ENCODE results near the gene CHI3L1.
"Not testable (repeated sequence)": the region's sequence is repeated elsewhere in the genome, so short reads cannot be mapped to it uniquely, and the experiment has no call there.

CHI3L1 gene

DNA sequence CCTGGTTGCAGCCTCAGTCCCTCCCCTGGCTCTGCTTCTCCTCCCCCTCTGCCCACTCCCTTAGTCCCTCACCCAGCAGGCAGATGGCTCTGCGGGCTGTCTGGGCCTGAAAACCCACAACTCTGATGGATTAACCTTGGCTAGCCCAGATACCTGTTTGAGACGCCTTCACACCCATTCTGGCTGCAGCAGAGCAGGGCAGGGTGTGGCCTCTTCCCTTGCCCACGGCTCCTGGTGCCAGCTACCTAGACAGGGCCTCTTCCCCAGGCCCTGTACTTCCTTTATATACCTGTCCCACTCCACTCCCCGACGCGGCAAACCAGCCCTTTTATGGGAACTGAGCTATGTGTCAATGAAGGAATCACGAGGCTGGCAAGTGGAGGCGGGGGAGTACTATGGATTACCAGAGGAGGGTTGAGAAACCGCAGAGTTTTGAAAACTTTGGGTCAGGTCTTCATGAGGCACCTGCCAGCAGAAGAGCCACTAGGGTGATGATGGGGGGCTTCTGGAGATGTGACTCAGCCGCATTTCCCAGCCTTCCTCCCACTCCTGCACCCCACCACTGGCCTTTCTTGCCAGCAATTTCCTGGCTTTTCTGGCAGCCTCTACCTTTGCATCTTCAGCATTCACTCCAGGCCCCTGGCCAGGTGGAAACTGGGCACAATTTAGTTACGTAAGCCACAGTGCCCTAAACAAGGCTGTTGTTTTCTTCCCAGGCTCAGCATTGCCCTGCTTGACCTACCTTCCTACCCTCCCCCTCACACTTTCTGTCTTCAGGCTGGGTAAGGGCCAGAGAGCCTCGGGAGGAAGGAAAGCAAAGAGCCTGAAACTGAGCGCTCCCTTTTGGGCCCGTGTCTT lies at the start of gene CHI3L1:
Gene CHI3L1, minus strand, starts transcription at position 259 of the 858 bp plus-strand sequence. Its CDS starts 81 bp downstream, at position 178.
- DNase-seq: peak; percentile 96

DNA sequence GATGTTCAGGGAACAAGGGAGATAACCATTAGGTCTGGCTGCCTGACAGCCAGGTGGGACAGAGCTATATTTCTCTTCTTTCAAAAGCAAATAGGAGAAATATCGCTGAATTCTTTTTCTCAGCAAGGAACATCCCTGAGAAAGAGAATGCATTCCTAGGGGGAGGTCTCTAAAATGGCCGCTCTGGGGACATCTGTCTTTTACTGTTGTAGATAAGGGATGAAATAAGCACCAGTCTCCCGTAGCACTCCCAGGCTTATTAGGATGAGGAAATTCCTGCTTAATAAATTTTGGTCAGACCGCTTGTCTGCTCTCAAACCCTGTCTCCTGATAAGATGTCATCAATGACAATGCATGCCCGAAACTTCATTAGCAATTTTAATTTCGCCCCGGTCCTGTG lies 48.4 kb upstream of the CHI3L1 start:
- not testable (repeated sequence) for DNase-seq

DNA sequence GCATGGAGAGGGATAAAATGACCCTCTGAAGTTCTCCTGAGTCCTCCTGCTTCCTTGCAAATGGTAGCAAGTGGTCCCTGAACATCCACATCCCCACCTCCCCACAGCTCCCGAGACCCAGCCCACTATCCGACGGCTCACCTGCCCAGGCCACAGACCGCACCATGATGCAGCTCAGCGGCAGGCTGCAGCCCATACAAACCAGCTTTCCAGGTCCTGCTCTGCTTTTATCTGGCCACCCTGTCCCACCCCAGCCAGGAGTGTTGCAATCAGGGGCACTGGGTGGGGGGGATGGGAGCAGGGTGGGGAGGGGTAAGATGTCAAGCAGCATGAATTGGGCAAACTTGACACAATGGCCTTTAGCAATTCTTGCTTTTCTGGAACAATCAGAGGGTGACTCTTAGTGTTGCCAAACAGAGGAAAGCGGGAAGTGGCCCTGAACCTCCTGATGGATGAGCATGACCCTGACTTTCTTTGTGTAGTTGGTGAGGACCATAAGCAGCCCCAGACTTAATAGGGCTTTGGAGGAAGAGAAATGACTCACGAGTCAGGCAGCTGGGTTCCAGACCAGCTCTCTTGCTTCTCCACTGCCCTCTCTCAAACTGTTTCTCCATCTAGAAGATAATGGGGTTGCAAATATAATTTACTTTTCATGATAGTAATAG lies 43.1 kb upstream of the CHI3L1 start, which contains the start of gene CHIT1:
Gene CHIT1, minus strand, starts transcription at position 203 of the 665 bp plus-strand sequence. Its CDS starts 37 bp downstream, at position 166.
- DNase-seq: peak; percentile 93

DNA sequence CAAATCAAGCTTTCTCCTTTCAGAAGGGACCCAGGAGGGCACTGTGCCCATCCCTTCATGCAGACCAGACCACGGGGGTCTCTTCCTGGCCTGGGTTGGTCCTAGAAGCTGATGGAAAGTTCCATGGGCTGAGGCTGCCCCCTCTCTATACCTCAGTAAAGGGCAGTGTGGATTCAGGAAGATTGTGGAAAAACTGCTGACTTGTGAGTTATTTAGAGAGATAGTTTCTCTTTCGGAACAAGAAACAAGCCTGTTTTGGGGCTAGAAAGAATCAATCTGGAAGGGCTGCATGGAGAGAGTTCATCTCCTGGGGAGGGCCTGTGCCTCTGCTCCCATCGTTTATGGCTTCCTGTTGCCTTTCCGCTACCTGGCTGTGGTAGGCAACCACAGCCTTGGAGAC lies 42.2 kb upstream of the CHI3L1 start:
- DNase-seq: no peak

DNA sequence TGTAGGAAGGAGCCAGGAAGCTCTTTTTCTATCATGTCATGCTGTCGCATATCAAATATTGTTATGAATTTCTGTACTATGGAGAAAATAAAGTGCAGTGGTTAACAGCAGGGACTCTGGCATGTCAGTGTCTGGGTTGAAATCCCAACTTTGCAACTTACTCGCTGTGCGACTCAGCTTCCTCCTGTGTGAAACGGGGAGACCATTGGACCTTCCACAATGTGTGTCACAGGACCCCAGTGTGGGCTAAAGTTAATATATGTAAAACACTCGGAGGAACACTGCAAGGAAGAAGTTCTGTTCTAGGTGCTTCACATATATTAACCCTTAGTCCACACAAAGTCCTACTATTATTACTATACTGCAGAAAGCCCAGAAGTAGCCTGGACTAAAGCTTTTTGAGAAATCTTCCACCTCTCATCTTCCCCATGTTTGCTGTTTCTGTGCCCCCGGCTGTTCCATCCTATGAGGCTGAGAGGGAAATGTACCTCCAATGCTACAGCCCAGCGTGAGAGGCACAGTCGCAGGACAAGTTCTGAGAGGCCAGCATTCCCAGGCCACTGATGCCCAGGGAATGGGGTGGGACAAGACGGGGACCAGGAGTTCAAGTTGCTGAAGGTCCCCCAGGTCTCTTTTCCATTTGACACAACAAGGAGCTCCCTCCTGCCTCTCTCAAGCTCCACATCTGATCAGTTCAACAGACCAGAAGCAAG lies 41.0 kb upstream of the CHI3L1 start:
- peak; percentile 54 for DNase-seq

DNA sequence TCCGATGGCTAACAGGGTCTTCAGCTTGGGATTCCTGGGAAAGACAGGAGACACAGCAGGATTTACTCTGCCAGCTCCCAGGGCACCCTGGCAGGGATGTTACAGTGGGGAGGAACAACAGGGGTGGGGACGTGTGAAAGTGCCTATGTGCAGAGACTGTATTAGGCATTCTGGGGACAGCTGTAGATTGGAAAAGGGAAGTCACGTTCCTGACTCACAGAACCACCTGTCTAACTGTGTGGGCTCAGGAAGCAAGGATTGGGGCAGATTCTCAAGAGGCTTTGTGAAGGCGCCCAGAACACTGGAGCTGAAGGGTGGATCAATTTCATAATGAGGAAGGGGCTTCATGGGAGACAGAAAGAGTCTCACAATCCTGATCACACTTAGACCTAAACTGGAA lies 38.6 kb upstream of the CHI3L1 start:
- peak; percentile 42 for DNase-seq

DNA sequence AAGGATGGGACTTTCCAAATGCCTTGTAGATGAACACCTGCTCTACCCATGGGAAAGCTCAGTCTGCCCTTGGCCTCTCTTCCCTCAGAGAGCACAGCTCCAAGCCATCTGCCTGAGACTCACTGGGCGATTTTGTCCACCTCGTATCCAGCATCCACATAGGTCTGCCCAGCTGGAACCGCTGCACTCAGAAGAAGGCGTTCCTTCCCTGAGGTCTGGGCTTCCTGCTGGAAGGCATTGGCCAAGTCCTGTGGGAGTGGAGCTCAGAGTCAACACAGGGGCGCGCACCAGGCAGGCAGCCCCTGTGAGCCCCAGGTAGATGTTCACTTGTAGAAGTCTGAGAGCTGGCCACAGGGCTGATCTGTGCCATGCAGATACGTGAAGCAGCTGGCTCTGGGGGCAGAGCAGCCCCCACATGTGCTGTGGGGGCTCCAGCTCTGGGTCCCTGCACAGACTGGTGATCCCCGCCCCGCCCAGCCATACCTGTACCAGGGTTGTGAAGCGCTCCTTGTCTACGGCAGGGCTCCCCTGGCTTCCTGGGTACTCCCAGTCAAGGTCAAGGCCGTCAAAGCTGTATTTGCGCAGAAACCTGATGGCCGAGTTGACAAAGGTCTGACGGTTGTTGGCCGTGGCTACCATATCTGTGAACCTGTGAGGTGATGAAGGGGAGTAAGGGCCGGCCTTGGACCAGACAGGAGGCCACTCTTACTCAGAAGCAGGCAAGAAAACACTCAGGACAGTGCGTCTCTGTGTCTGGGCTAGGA lies 36.7 kb upstream of the CHI3L1 start:
- DNase-seq: no peak

DNA sequence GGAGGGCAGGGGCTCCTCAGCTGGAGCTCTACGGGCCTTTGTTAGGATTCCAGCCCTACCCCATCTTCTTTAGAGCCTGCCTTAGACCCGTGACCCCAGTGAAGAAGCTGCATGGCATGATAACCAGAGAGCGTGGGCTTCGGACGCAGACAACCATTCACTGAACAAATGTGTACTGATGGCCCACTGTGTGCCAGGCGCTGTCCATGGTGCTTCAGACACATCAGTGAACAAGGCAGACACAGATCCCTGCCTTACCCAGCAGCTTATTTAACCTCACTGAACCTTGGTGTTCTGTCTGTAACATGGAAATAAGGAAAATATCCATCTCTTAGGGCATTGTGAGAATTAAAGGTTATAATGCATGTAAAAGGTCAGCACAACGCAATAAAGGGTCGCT lies 33.4 kb upstream of the CHI3L1 start:
- no peak for DNase-seq

DNA sequence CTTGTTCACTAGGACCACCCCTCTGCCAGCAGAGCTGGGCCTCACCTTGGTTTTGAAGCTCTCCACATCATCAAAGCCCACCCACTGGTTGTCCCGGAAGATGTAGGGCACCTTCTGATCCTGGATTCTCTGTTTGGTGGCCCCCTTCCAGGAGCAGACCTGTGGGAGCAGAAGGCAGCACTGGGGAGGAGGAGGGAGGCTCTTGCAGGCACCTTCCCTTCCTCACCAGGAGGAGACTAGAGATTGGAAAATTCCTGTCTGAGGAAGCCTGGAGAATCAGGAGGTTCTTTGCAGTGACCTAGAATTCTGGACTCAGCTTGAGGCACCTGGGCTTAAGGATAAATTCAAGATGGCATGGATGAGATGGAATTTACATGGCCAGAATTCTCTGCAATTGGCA lies 32.7 kb upstream of the CHI3L1 start:
- DNase-seq: no peak

DNA sequence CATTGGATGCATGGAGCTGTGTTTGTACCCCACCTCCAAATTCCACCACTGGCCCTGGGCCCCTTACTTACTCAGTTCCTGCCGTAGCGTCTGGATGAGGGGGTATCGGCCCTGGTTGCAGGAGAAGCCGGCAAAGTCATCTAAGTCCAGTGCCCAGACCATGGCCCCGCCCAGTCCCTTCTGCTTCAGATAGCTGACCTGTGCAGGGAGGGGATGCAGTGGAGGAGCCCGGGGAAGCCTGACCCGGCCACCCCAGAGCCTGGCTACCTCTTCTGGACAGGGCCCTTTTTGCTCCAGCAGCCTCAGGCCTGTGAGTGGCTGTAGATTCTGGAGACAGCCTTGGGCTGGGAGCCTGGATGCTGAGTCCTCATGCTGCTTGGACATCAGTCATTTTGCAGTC lies 31.2 kb upstream of the CHI3L1 start:
- no peak for DNase-seq

DNA sequence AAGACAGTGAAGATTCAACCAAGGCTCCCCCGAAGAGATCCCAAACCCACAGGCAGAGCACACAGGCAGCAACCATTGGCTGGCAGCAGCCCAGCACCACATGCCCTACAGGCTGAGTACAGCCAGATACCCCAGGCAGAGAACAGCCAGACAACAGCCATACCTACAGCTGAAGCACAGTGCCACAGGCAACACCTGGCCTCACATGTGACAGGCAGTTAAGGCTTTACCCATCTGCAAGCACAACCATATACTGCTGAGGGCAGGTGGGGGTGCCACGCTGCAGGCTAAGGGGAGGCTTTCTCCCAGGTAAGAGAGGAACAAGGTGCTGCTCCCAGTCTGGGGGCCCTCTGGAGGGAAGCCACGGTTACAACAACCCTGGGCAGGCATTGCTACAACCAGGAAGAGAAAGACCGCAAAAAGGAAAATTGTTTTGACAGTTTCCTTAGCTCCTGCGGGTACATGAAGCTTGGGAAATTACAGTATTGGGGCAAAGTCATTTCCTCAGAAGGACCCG lies 30.7 kb upstream of the CHI3L1 start:
- DNase-seq: peak; percentile 43

DNA sequence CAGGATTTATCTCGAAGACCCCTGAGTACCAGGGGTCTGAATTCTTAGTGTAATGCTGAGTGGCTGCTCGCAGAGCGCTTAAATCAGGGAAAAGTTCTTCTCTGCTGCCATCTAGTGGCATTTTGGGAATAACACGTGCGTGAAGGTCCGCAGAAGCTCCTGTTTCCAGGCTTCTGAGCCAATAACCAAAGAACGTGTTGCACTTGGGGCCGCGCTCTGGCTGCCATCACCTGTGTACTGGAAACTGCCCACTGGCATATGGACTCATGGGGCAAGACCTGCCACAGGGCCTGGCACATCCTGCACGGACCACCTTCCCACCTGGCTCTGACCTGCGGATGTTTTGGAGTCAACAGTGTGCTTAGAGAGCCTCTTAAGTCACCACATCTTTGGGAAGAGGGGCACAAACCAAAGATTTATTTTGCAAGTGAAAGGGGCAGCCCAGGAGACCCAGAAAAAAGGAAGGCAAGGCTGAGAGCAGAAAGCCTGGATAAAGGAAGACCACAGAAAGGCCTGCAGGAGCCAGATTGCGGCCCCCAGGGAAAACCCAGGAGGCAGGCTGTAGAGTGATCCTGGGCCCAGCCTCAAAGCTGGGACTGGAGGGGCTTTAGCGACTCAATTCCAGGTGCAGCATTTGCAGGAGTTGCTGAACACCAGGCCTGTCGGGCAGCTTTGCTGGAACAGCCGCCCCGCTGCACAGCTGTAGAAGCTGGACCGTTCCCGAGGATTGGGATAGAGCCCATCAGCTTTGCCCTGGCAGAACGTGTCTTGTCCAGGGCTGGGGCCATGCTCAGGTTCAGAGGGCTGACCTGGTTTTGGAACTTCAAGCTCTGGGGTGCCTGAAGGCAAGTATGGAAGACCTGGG lies 30.0 kb upstream of the CHI3L1 start:
- DNase-seq: peak; percentile 78

DNA sequence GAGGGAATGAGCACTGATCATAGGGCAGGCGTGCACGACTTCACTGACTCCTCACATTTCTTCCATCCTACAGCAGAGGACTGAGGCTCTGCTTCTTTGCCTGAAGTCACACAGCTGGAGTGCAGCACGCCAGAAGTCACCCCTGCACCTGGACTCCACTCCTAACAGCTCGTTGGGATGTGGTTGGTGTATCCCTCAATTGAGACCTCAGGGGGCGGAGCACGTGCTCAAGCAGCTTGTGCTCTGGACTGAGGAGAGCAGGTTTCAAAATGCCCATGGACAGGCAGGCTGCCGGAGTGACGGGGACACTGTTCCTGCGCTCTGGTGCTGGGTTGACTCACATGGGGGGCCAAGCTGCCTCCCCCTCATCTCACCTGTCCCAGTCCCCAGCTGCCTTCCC lies 29.1 kb upstream of the CHI3L1 start:
- no peak for DNase-seq

DNA sequence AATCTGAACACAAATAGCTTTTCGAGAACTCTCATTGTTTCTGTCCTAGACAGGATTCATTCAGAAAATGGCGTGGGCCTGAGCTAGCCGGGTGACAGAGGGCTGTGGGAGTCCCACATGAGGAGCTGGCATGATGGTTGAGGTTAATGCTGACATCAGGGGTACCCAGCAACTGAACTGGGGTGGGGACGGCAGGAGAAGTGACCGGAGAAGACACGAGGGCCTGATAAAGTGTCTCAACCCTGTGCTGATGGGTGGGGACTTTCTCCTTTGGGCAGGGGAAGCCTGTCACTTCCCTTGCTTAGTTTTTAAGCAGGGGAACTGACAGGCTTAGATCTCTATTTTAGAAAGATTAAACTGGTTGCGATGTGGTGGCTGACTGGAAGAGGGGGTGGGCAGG lies 28.4 kb upstream of the CHI3L1 start:
- peak; percentile 93 for DNase-seq

DNA sequence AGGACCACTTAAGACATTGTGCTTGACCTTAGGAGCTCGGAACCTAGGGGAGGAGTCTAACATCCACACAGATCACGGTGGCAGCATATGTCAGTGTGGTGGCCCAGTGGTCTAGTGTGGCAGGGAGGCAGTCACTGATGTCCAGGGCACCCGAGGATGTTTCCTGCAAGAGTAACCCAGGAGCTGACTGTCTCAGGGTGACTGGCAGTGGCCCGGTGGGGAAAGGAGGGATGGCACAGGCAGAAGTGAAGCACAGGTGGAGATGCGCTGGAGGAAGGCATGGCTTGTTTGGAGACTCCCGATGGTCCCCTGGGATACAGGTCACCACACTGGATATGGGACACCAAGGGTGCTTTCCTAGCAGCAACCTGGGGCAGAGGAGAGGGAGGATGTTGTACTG lies 26.6 kb upstream of the CHI3L1 start:
- no peak for DNase-seq

DNA sequence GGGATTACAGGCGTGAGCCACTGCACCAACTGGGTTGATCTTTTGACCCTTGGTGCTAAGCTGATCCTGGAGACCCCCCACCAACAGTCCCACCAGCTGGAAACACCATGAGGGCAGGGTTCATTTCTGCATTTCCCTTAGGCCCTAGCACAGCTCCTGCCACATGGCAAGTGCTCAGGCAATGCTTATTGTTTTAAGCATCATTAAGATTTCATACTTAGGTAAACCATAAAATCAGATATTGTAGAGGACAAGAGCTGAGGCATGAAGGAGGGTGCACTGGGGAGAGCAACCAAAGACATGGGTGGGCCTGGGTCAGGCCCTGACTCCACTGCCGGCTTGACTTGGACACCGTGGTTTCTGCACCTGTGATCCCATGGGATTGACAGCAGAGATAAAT lies 25.3 kb upstream of the CHI3L1 start:
- DNase-seq: no peak

DNA sequence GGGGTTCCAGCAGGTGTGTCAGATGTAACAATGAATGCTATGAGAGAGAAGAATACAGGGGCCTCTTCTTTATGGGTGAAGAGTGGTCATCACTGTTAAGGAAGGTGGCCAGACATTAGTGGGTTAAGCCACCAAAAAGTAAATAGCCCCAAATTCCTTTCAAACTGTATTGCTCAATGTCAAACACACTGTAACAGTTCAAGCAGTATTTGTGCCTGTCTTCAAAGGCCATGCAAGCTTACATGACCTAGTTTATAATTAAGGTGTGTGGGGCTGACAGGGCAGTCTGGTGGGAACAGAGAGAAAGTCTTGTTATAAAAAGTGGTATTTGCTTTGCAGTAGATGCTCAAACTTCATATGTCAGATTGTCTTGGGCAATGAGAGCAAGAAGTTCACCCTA lies 24.5 kb upstream of the CHI3L1 start:
- no peak for DNase-seq

DNA sequence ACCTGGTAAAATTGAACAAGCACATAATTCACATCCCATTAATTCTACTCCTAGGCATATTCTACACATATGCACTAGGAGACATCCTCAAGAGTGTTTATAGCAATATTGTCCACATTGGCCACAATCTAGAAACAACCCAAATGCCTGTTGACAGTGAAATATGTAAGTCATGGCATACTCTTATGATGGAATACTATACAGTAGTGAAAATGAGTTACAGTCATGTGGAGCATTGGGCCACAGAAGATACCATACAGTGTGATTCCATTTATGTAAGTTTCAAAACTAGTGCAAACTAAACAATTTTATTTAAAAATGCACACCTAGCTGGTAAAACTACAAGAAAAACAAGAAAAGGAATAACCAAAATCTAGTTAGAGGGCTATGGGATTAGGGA lies 23.8 kb upstream of the CHI3L1 start:
- no peak for DNase-seq

DNA sequence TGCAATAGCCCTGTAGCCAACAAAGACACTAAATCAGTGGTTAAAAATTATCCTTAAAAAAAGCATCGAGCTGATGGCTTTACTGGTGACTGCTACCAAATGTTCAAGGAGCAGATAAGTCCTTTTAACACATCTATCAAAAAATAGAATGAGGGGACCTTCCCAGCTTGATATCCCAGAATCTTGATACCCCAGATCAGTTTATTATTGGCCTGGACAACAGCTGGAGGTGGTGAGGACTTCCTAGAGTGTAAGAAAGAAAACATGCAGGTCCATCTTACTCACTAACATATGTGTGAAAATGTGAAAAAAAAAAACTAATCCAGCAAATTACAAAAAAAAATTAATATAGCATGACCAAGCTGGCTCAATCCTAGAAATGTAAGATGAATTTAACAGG lies 21.7 kb upstream of the CHI3L1 start:
- DNase-seq: no peak

DNA sequence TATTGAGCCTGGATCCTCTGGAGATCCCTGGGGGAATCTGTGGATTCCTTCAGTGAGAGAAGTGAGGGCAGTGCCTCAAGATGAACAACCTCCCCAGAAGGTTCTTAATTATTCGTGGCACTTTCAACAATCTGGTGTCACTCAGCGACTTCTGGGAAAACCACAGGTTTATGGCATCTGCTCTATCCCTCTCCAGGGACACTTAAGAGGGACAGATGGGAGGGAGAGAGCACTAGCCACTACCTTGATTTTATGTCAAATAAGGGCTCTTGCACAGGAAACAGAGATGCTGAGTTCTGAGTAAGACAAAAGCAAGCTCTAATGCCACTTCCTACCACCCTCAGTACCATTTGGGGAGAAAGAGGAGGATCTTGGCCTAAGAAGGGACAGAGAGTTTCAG lies 21.2 kb upstream of the CHI3L1 start:
- DNase-seq: no peak

DNA sequence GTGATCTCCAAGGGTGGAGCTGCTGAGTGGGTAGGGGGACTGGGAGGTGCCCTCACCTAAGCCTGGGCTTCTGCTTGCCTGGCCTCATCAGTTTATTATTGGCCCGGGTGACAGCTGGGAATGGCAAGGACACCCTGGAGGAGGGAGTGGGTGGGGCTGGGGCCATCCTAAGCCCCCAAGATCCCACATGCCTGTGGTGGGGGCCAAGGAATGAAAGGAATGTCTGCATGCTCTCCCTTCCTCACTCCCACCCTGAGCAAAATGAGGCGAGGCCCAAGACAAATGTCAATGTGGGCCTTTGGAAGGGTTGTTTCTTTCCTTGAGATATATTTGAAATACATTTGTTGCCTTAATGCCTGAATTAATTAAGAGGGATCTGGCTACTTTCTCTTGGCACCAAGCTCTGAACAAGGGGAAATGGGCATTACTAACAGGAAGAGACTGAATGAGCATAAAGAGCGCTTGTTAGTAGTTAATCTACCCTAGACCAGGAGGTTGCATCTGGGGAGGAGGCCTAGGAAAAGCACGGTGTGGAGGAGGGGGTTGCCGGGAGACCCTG lies 19.7 kb upstream of the CHI3L1 start:
- DNase-seq: no peak

Data from inflammatory macrophage treated with lipopolysaccharide for 4 hours (primary cell).